SJCRH30 (cell line): ENCODE measurements around the gene MYL7. TPM values are rescaled to one million over a fixed set of nuclear protein-coding genes. Genes with fewer than 3 reads are reported as not detected.

Experiments
- DNase-seq, 2 experiments: peaks; one replicate each; pipeline ENCODE4 v3.0.0-alpha.2; 2015 to 2020
- H3K27ac ChIP-seq: fragments of 250-450 bp; sonication (Bioruptor Pico); 2 replicates; pipeline ENCODE4 v1.5.1; 2020; ENCODE audit warnings: mild to moderate bottlenecking, moderate library complexity
- H3K27me3 ChIP-seq: fragments of 250-450 bp; sonication (Bioruptor Pico); 2 replicates; pipeline ENCODE4 v1.5.1; 2020; ENCODE audit warnings: mild to moderate bottlenecking, moderate library complexity
- H3K36me3 ChIP-seq: fragments of 250-450 bp; sonication (Bioruptor Pico); 2 replicates; pipeline ENCODE4 v1.5.1; 2020; ENCODE audit warnings: mild to moderate bottlenecking, moderate library complexity
- H3K4me1 ChIP-seq: fragments of 250-450 bp; sonication (Bioruptor Pico); 2 replicates; pipeline ENCODE4 v1.5.1; 2020; ENCODE audit warnings: mild to moderate bottlenecking, moderate library complexity
- H3K4me3 ChIP-seq: fragments of 250-450 bp; sonication (Bioruptor Pico); 2 replicates; pipeline ENCODE4 v1.5.1; 2020; ENCODE audit warnings: mild to moderate bottlenecking, moderate library complexity
- H3K9me3 ChIP-seq: fragments of 250-450 bp; sonication (Bioruptor Pico); replicated peaks from 2 replicates; pipeline ENCODE4 v1.5.1; 2020; ENCODE audit warnings: mild to moderate bottlenecking, moderate library complexity
- total RNA-seq: library from RNA; depleted of rRNA; stranded (reverse); fragments of >200 nt; shearing (Covaris generic); gene quantifications from 2 replicates; pipeline ENCODE4 v1.2.3, GENCODE V29; 2014

The MYL7 gene
- total RNA-seq, 1 experiment from 2014 or later: not detected

GRCh38 chr7:44101303-44101965 lies 39.7 kb downstream of the MYL7 start:
- Histone ChIP-seq H3K27ac (peak overlapping the region; percentile 83), H3K27me3 (no peaks in the 10 kb centered on the region), H3K36me3 (no peaks in the 10 kb centered on the region), H3K4me3 (no peak overlapping the region), H3K4me1 (peaks cover 35% of the 10 kb centered on the region), H3K9me3 (no peaks in the 10 kb centered on the region)
- no peak for DNase-seq

- DNase-seq: peak; percentile 57 to 71
- Histone ChIP-seq H3K4me1 (peaks cover 35% of the 10 kb centered on the region), H3K27ac (peak overlapping the region; percentile 83)
Observed at GRCh38 chr7:44100458-44101302, 40.5 kb downstream of the MYL7 start.

GRCh38 chr7:44099669-44100068 lies 41.5 kb downstream of the MYL7 start:
- no peak for DNase-seq
- H3K36me3 ChIP-seq: no peaks in the 10 kb centered on the region
- H3K4me3 ChIP-seq: no peak overlapping the region
- no peaks in the 10 kb centered on the region for H3K9me3 ChIP-seq
- H3K27ac ChIP-seq: peak overlapping the region; percentile 83
- H3K27me3 ChIP-seq: no peaks in the 10 kb centered on the region
- peaks cover 35% of the 10 kb centered on the region for H3K4me1 ChIP-seq

More at GRCh38 chr7:44100458-44101302, 40.5 kb downstream of the MYL7 start:
- no peaks in the 10 kb centered on the region for H3K9me3 ChIP-seq
- no peak overlapping the region for H3K4me3 ChIP-seq
- H3K36me3 ChIP-seq: no peaks in the 10 kb centered on the region
- H3K27me3 ChIP-seq: no peaks in the 10 kb centered on the region

GRCh38 chr7:44098092-44099068 lies 42.8 kb downstream of the MYL7 start:
- H3K9me3 ChIP-seq: no peaks in the 10 kb centered on the region
- H3K27ac ChIP-seq: no peak overlapping the region
- H3K4me1 ChIP-seq: peaks cover 32% of the 10 kb centered on the region
- H3K4me3 ChIP-seq: no peak overlapping the region
- no peaks in the 10 kb centered on the region for H3K27me3 ChIP-seq
- no peaks in the 10 kb centered on the region for H3K36me3 ChIP-seq
- no peak for DNase-seq

- Histone ChIP-seq H3K36me3 (no peaks in the 10 kb centered on the region), H3K9me3 (no peaks in the 10 kb centered on the region), H3K4me3 (no peak overlapping the region), H3K4me1 (peaks cover 31% of the 10 kb centered on the region), H3K27ac (no peak overlapping the region), H3K27me3 (no peaks in the 10 kb centered on the region)
- peak in 1 of 2 experiments; percentile 52 for DNase-seq
Observed at GRCh38 chr7:44097064-44097932, 43.8 kb downstream of the MYL7 start.

GRCh38 chr7:44096326-44096881 lies 44.7 kb downstream of the MYL7 start:
- Histone ChIP-seq H3K27me3 (no peaks in the 10 kb centered on the region), H3K4me3 (no peak overlapping the region), H3K36me3 (no peaks in the 10 kb centered on the region), H3K27ac (no peak overlapping the region), H3K4me1 (peaks cover 33% of the 10 kb centered on the region), H3K9me3 (no peaks in the 10 kb centered on the region)
- DNase-seq: no peak

GRCh38 chr7:44095781-44096180 lies 45.4 kb downstream of the MYL7 start:
- no peak for DNase-seq
- no peaks in the 10 kb centered on the region for H3K9me3 ChIP-seq
- H3K4me1 ChIP-seq: peaks cover 33% of the 10 kb centered on the region
- H3K27me3 ChIP-seq: no peaks in the 10 kb centered on the region
- no peak overlapping the region for H3K27ac ChIP-seq
- no peaks in the 10 kb centered on the region for H3K36me3 ChIP-seq
- no peak overlapping the region for H3K4me3 ChIP-seq

GRCh38 chr7:44094883-44095592 lies 46.1 kb downstream of the MYL7 start:
- Histone ChIP-seq H3K4me3 (no peak overlapping the region), H3K36me3 (no peaks in the 10 kb centered on the region), H3K27ac (no peak overlapping the region), H3K9me3 (no peaks in the 10 kb centered on the region), H3K27me3 (no peaks in the 10 kb centered on the region), H3K4me1 (peaks cover 28% of the 10 kb centered on the region)
- no peak for DNase-seq

- H3K36me3 ChIP-seq: no peaks in the 10 kb centered on the region
- no peaks in the 10 kb centered on the region for H3K9me3 ChIP-seq
- peaks cover 21% of the 10 kb centered on the region for H3K4me1 ChIP-seq
- no peaks in the 10 kb centered on the region for H3K27me3 ChIP-seq
- H3K27ac ChIP-seq: no peak overlapping the region
- no peak overlapping the region for H3K4me3 ChIP-seq
- no peak for DNase-seq
Observed at GRCh38 chr7:44094365-44094764, 46.8 kb downstream of the MYL7 start.

- DNase-seq: no peak
- peaks cover 25% of the 10 kb centered on the region for H3K4me1 ChIP-seq
- H3K27ac ChIP-seq: no peak overlapping the region
- H3K4me3 ChIP-seq: no peak overlapping the region
- no peaks in the 10 kb centered on the region for H3K36me3 ChIP-seq
- no peaks in the 10 kb centered on the region for H3K9me3 ChIP-seq
- H3K27me3 ChIP-seq: no peaks in the 10 kb centered on the region
Observed at GRCh38 chr7:44093102-44093641, 48.0 kb downstream of the MYL7 start.
